WTC11 (cell line): ENCODE measurements around the gene R3HCC1L. TPM values are rescaled to one million over a fixed set of nuclear protein-coding genes. Genes with fewer than 3 reads are reported as not detected.

Source experiments
- ATAC-seq: fragments of 200-7000 bp; cut with Tn5 transposase; 2 replicates; pipeline ENCODE4 v1.10.0; 2021; ENCODE audit warnings: mild to moderate bottlenecking, moderate library complexity
- CTCF ChIA-PET: fragments of 300-600 bp; sonication (Branson Sonifier 250); formaldehyde crosslinking; loops from one replicate; lab custom pipeline; 2021; ENCODE audit warnings: antibody characterized with exemption; lab: Charles Lee
- POLR2A ChIA-PET: fragments of 350-600 bp; sonication (Branson Sonifier 250); formaldehyde crosslinking; loops from one replicate; lab custom pipeline; 2021; ENCODE audit warnings: antibody characterized with exemption; lab: Charles Lee
- DNase-seq: peaks from one replicate; pipeline ENCODE4 v3.0.0; 2021; ENCODE audit warnings: low spot score
- H3K27ac Mint-ChIP-seq: 2 replicates; pipeline ENCODE4 v1.8.0; 2021; ENCODE audit warnings: mixed read lengths
- H3K27me3 Mint-ChIP-seq: 2 replicates; pipeline ENCODE4 v1.8.0; 2021; ENCODE audit warnings: low read depth, mild to moderate bottlenecking, moderate library complexity, mixed read lengths
- H3K36me3 Mint-ChIP-seq: 2 replicates; pipeline ENCODE4 v1.8.0; 2021; ENCODE audit warnings: mixed read lengths
- H3K4me1 Mint-ChIP-seq: 2 replicates; pipeline ENCODE4 v1.8.0; 2022; ENCODE audit warnings: mixed read lengths
- H3K4me3 Mint-ChIP-seq: 2 replicates; pipeline ENCODE4 v1.8.0; 2021; ENCODE audit warnings: mild to moderate bottlenecking, moderate library complexity, mixed read lengths
- H3K9me3 Mint-ChIP-seq: 2 replicates; pipeline ENCODE4 v1.8.0; 2021; ENCODE audit warnings: mixed read lengths
- ARID4B ChIP-seq: sonication (generic); formaldehyde crosslinking; IDR thresholded peaks from 2 replicates; pipeline ENCODE4 v1.8.0; 2023; ENCODE audit warnings: missing genetic modification reagents, mild to moderate bottlenecking, borderline replicate concordance
- ATF2 ChIP-seq: sonication (generic); formaldehyde crosslinking; IDR thresholded peaks from 2 replicates; pipeline ENCODE4 v1.8.1; 2022; ENCODE audit warnings: low read depth, missing genetic modification reagents, borderline replicate concordance
- ELF4 ChIP-seq: sonication (generic); formaldehyde crosslinking; IDR thresholded peaks from 2 replicates; pipeline ENCODE4 v1.8.1; 2022; ENCODE audit warnings: low read depth, mild to moderate bottlenecking, moderate library complexity, missing genetic modification reagents
- ESRRA ChIP-seq: sonication (generic); formaldehyde crosslinking; IDR thresholded peaks from 2 replicates; pipeline ENCODE4 v1.8.1; 2022; ENCODE audit warnings: mild to moderate bottlenecking, missing genetic modification reagents, borderline replicate concordance
- FOXJ3 ChIP-seq: sonication (generic); formaldehyde crosslinking; IDR thresholded peaks from 2 replicates; pipeline ENCODE4 v1.9.0; 2021; ENCODE audit warnings: missing genetic modification reagents, mild to moderate bottlenecking, borderline replicate concordance
- FOXP4 ChIP-seq: sonication (generic); formaldehyde crosslinking; IDR thresholded peaks from 2 replicates; pipeline ENCODE4 v1.8.0; 2022; ENCODE audit warnings: mild to moderate bottlenecking, missing genetic modification reagents
- GABPB1 ChIP-seq: sonication (generic); formaldehyde crosslinking; IDR thresholded peaks from 2 replicates; pipeline ENCODE4 v1.8.1; 2023; ENCODE audit warnings: mild to moderate bottlenecking, missing genetic modification reagents
- HMGA2 ChIP-seq: fragments of 250-450 bp; sonication (Bioruptor Pico); IDR thresholded peaks from 2 replicates; pipeline ENCODE4 v1.4.0; 2021; ENCODE audit warnings: mild to moderate bottlenecking, moderate library complexity
- HMGXB4 ChIP-seq: sonication (generic); formaldehyde crosslinking; IDR thresholded peaks from 2 replicates; pipeline ENCODE4 v1.8.1; 2023; ENCODE audit warnings: mild to moderate bottlenecking, moderate library complexity, missing genetic modification reagents
- IRF2 ChIP-seq: sonication (generic); formaldehyde crosslinking; IDR thresholded peaks from 2 replicates; pipeline ENCODE4 v1.8.0; 2022; ENCODE audit warnings: low read depth, missing genetic modification reagents, borderline replicate concordance
- JAZF1 ChIP-seq: fragments of 250-450 bp; sonication (Bioruptor Pico); IDR thresholded peaks from 2 replicates; pipeline ENCODE4 v1.9.0; 2021; ENCODE audit warnings: moderate library complexity, mild to moderate bottlenecking, inconsistent platforms
- MYBL2 ChIP-seq: sonication (generic); formaldehyde crosslinking; IDR thresholded peaks from 2 replicates; pipeline ENCODE4 v1.8.1; 2023; ENCODE audit warnings: mild to moderate bottlenecking, moderate library complexity, missing genetic modification reagents
- NFYB ChIP-seq: sonication (generic); formaldehyde crosslinking; conservative IDR thresholded peaks from 2 replicates; pipeline ENCODE4 v1.8.0; 2022; ENCODE audit warnings: low read depth, missing genetic modification reagents
- PRRX2 ChIP-seq: fragments of 250-450 bp; sonication (Bioruptor Pico); IDR thresholded peaks from 2 replicates; pipeline ENCODE4 v1.8.0; 2021; ENCODE audit warnings: mild to moderate bottlenecking
- SMAD3 ChIP-seq: sonication (generic); formaldehyde crosslinking; IDR thresholded peaks from 2 replicates; pipeline ENCODE4 v1.8.0; 2022; ENCODE audit warnings: missing genetic modification reagents, mild to moderate bottlenecking, borderline replicate concordance
- TCF7 ChIP-seq: sonication (generic); formaldehyde crosslinking; IDR thresholded peaks from 2 replicates; pipeline ENCODE4 v1.8.0; 2022; ENCODE audit warnings: mild to moderate bottlenecking, low read depth, missing genetic modification reagents, moderate library complexity
- TP53 ChIP-seq: sonication (generic); formaldehyde crosslinking; IDR thresholded peaks from 2 replicates; pipeline ENCODE4 v1.8.1; 2023; ENCODE audit warnings: mild to moderate bottlenecking, missing genetic modification reagents
- ZNF138 ChIP-seq: sonication (generic); formaldehyde crosslinking; conservative IDR thresholded peaks from 2 replicates; pipeline ENCODE4 v1.8.1; 2022; ENCODE audit warnings: mild to moderate bottlenecking, moderate library complexity, missing genetic modification reagents
- ZNF232 ChIP-seq: sonication (generic); formaldehyde crosslinking; IDR thresholded peaks from 2 replicates; pipeline ENCODE4 v1.8.0; 2022; ENCODE audit warnings: mild to moderate bottlenecking, missing genetic modification reagents
- ZNF263 ChIP-seq: sonication (generic); formaldehyde crosslinking; IDR thresholded peaks from 2 replicates; pipeline ENCODE4 v1.8.1; 2022; ENCODE audit warnings: low read depth, mild to moderate bottlenecking, moderate library complexity, missing genetic modification reagents
- ZNF416 ChIP-seq: fragments of 250-450 bp; sonication (Bioruptor Pico); IDR thresholded peaks from 2 replicates; pipeline ENCODE4 v1.9.0; 2021; ENCODE audit warnings: mild to moderate bottlenecking, inconsistent platforms
- total RNA-seq: library from RNA; stranded (reverse); gene quantifications from 3 replicates; pipeline ENCODE4 v1.2.3, GENCODE V29; 2021
- TF ChIP-seq, protein P1 (sequence below): sonication (generic); formaldehyde crosslinking; conservative IDR thresholded peaks from 2 replicates; pipeline ENCODE4 v1.8.1; 2022; ENCODE audit warnings: mild to moderate bottlenecking, missing genetic modification reagents
- TF ChIP-seq, protein P2 (sequence below): sonication (generic); formaldehyde crosslinking; IDR thresholded peaks from 2 replicates; pipeline ENCODE4 v1.8.1; 2023; ENCODE audit warnings: mild to moderate bottlenecking, missing genetic modification reagents

Gene R3HCC1L
- total RNA-seq, 1 experiment from 2014 or later: 14.7 TPM

- TF ChIP-seq JAZF1 (CRISPR knock-in tag): no peak
- no peak for TF ChIP-seq ZNF416 (CRISPR knock-in tag)
- TF ChIP-seq ARID4B (CRISPR knock-in tag): no peak
- TF ChIP-seq HMGA2 (CRISPR knock-in tag): no peak
- no peak for TF ChIP-seq ZNF232
- TF ChIP-seq TCF7 (CRISPR knock-in tag): no peak
- no peak for TF ChIP-seq ESRRA (CRISPR knock-in tag)
- TF ChIP-seq ZNF138 (CRISPR knock-in tag): no peak
- TF ChIP-seq PRRX2 (CRISPR knock-in tag): no peak
These were observed 80.9 kb downstream of the R3HCC1L start (continued) for GRCh38 chr10:98215373-98215772.

DNA sequence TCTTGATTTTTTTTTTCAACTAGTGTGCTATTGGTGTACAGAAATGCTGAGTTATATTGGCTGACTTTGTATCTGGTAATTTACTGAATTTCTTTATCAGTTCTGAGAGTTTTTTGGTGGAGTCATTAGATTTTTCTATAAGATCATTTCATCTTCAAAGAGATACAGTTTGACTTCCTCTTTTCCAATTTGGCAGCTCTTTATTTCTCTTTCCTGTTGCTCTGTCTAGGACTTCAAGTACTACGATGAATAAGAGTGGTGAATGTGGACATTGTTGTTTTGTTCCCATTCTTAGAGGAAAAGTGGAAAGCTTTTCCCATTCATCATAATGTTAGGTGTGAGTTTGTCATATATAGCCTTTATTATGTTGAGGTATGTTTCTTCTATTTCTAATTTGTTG, 83.3 kb downstream of the R3HCC1L start:
- Mint-ChIP-seq H3K4me1 (no peaks in the 10 kb centered on the region), H3K9me3 (peaks cover 11% of the 10 kb centered on the region), H3K27ac (no peak overlapping the region)
- TF ChIP-seq ATF2 (CRISPR knock-in tag): no peak
- no peak for TF ChIP-seq TP53
- no peak for TF ChIP-seq FOXJ3
- TF ChIP-seq ZNF263 (CRISPR knock-in tag): no peak
- TF ChIP-seq, protein P1, sequence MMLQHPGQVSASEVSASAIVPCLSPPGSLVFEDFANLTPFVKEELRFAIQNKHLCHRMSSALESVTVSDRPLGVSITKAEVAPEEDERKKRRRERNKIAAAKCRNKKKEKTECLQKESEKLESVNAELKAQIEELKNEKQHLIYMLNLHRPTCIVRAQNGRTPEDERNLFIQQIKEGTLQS (CRISPR knock-in tag): no peak
- no peak for TF ChIP-seq GABPB1 (CRISPR knock-in tag)
- TF ChIP-seq, protein P2, sequence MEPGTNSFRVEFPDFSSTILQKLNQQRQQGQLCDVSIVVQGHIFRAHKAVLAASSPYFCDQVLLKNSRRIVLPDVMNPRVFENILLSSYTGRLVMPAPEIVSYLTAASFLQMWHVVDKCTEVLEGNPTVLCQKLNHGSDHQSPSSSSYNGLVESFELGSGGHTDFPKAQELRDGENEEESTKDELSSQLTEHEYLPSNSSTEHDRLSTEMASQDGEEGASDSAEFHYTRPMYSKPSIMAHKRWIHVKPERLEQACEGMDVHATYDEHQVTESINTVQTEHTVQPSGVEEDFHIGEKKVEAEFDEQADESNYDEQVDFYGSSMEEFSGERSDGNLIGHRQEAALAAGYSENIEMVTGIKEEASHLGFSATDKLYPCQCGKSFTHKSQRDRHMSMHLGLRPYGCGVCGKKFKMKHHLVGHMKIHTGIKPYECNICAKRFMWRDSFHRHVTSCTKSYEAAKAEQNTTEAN (CRISPR knock-in tag): no peak
- TF ChIP-seq HMGXB4: no peak
- TF ChIP-seq FOXP4 (CRISPR knock-in tag): no peak
- no peak for TF ChIP-seq ESRRA (CRISPR knock-in tag)
- TF ChIP-seq JAZF1 (CRISPR knock-in tag): no peak
- TF ChIP-seq ZNF138 (CRISPR knock-in tag): no peak
- no peak for TF ChIP-seq NFYB
- no peak for TF ChIP-seq ELF4 (CRISPR knock-in tag)
- TF ChIP-seq SMAD3: no peak
- no peak for TF ChIP-seq MYBL2 (CRISPR knock-in tag)
- no peak for TF ChIP-seq IRF2
- TF ChIP-seq, all 79 proteins: peak for 0
- DNase-seq (no peak), ATAC-seq (no peak)
- ChIA-PET POLR2A (no interaction called here), CTCF (no interaction called here)
- Mint-ChIP-seq H3K36me3 (peaks cover 9% of the 10 kb centered on the region), H3K4me3 (no peak overlapping the region), H3K27me3 (no peaks in the 10 kb centered on the region)
